Stomach (tissue), 9 donors: Measurements from ENCODE around the gene LEFTY2. TPM values are rescaled to one million over a fixed set of nuclear protein-coding genes. Genes with fewer than 3 reads are reported as not detected.

Experiments used
- DNase-seq, 2 donors: peaks; one replicate each; pipeline versions ENCODE4 v3.0.0 to v3.0.0-alpha.2; 2013 to 2019
- H3K27ac ChIP-seq, 5 donors: fragments of 200-600 bp in 4 of 5; sonication (generic) in 4 of 5; one replicate each; pipeline ENCODE4 v1.5.1; 2013 to 2019; ENCODE audit warnings: mild to moderate bottlenecking in 1 of 5, moderate library complexity in 1 of 5
- H3K27me3 ChIP-seq, 3 donors: fragments of 200-600 bp; sonication (generic); one replicate each; pipeline ENCODE4 v1.5.1; 2017 to 2019; ENCODE audit warnings: mixed run types in 1 of 3
- H3K36me3 ChIP-seq, 4 donors: fragments of 200-600 bp; sonication (generic); 1 replicate in 3 of 4; 2 replicates in 1 of 4; pipeline ENCODE4 v1.5.1; 2016 to 2019
- H3K4me1 ChIP-seq, 4 donors: fragments of 200-600 bp; sonication (generic); one replicate each; pipeline ENCODE4 v1.5.1; 2016 to 2019
- H3K4me3 ChIP-seq, 4 donors: fragments of 200-600 bp; sonication (generic) in 3 of 4; one replicate each; pipeline ENCODE4 v1.5.1; 2016 to 2019; ENCODE audit warnings: mild to moderate bottlenecking in 1 of 4
- H3K9me3 ChIP-seq, 4 donors: fragments of 200-600 bp; sonication (generic); one replicate each; pipeline ENCODE4 v1.5.1; 2016 to 2019
- CTCF ChIP-seq, 7 experiments: fragments of 450-650 bp in 4 of 7; fragments of 200-600 bp in 3 of 7; sonication (generic) in 3 of 7; IDR thresholded peaks; one replicate each; pipeline ENCODE4 v1.5.1; 2016 to 2019; ENCODE audit warnings: antibody characterized with exemption in 7 of 7, control low read depth in 2 of 7, mild to moderate bottlenecking in 1 of 7
- EP300 ChIP-seq: sonication (generic); formaldehyde crosslinking; IDR thresholded peaks from one replicate; pipeline ENCODE4 v1.6.1; 2017; ENCODE audit warnings: antibody characterized with exemption
- POLR2A ChIP-seq, 4 donors: fragments of 450-650 bp; IDR thresholded peaks; one replicate each; pipeline ENCODE4 v1.6.1; 2016; ENCODE audit warnings: antibody characterized with exemption in 4 of 4, control low read depth in 2 of 4, mild to moderate bottlenecking in 1 of 4, moderate library complexity in 1 of 4
- POLR2AphosphoS5 ChIP-seq, 3 donors: sonication (generic); formaldehyde crosslinking; IDR thresholded peaks; one replicate each; pipeline ENCODE4 v1.6.1; 2016; ENCODE audit warnings: antibody characterized with exemption in 3 of 3
- WGBS, 5 donors: extraction: QIAGEN DNeasy Blood & Tissue Kit in 3 of 5; methylation state at CpG; one replicate each; pipeline versions ENCODE4 v1.1.5 to v1.1.7; 2013 to 2018; 5-methylcytosine and 5-hydroxymethylcytosine counted together
- intact Hi-C: fragments of 100-400 bp; cut with DNase I; formaldehyde crosslinking; loops from one replicate; pipeline ENCODE4 v1.15.1; 2023; ENCODE audit warnings: low total_unique reads
- polyA plus RNA-seq, 3 donors: library from polyadenylated mRNA; stranded (reverse); fragments of 200-250 nt; gene quantifications; one replicate each; pipeline ENCODE4 v1.2.3, GENCODE V29; 2013
- total RNA-seq, 5 donors: library from RNA; depleted of rRNA; stranded (reverse); fragments of >200 nt; gene quantifications; one replicate each; pipeline versions ENCODE4 v1.1.0 to v1.2.3, GENCODE V29; 2014 to 2016
- donor health status: healthy with polysubstance abuse.
- donor health status: Bipolar disorder and iron deficiency.
- donor health status: healthy.

The LEFTY2 gene
- total and polyA plus RNA-seq, 8 donors, result 0.13 to 138 (median 0.18) TPM; not detected in 5

GRCh38 chr1:225965231-225965630 lies 24.2 kb upstream of the LEFTY2 start:
- intact Hi-C loops, result no loop called here
- Histone ChIP-seq H3K36me3 (no peaks in the 10 kb centered on the region), H3K4me3 (no peak overlapping the region), H3K27ac (no peak overlapping the region), H3K4me1 (peaks cover 0 to 9% (median 3%) of the 10 kb centered on the region in 4 donors), H3K27me3 (peaks cover 0 to 3% (median 0%) of the 10 kb centered on the region in 3 donors), H3K9me3 (no peaks in the 10 kb centered on the region)
- WGBS, 5 donors, result 70 to 85% (median 76%) methylated on average over 5 of the region's 5 CpGs
- DNase-seq, result no peak
- TF ChIP-seq EP300, result no peak
- no peak for TF ChIP-seq POLR2AphosphoS5 (IDR thresholded peaks at IDR 0.05)
- TF ChIP-seq POLR2A (IDR thresholded peaks at IDR 0.05), result no peak
- no peak for TF ChIP-seq CTCF (IDR thresholded peaks at IDR 0.05)

GRCh38 chr1:225963735-225964530 lies 22.9 kb upstream of the LEFTY2 start:
- 89 to 94% (median 91%) methylated on average over 15 of the region's 15 CpGs for WGBS, 5 donors
- H3K27me3 ChIP-seq, result peaks cover 0 to 3% (median 0%) of the 10 kb centered on the region in 3 donors
- H3K9me3 ChIP-seq, result no peaks in the 10 kb centered on the region
- DNase-seq, result no peak
- TF ChIP-seq POLR2AphosphoS5 (IDR thresholded peaks at IDR 0.05) (no peak), EP300 (no peak), POLR2A (IDR thresholded peaks at IDR 0.05) (no peak), CTCF (IDR thresholded peaks at IDR 0.05) (no peak)
- no peak overlapping the region for H3K27ac ChIP-seq
- intact Hi-C loops, result no loop called here
- H3K36me3 ChIP-seq, result no peaks in the 10 kb centered on the region
- no peak overlapping the region for H3K4me3 ChIP-seq
- peaks cover 0 to 9% (median 3%) of the 10 kb centered on the region in 4 donors for H3K4me1 ChIP-seq

GRCh38 chr1:225962440-225962975 lies 21.5 kb upstream of the LEFTY2 start:
- peak; percentile 60 to 74 for DNase-seq
- H3K36me3 ChIP-seq, result no peaks in the 10 kb centered on the region
- 24 to 31% (median 28%) methylated on average over 21 of the region's 21 CpGs for WGBS, 5 donors
- no peak overlapping the region for H3K4me3 ChIP-seq
- intact Hi-C loops, result no loop called here
- H3K9me3 ChIP-seq, result no peaks in the 10 kb centered on the region
- H3K4me1 ChIP-seq, result peaks cover 0 to 9% (median 3%) of the 10 kb centered on the region in 4 donors
- H3K27ac ChIP-seq, result no peak overlapping the region
- peak in 4 of 7 experiments; percentile 26 to 57 (median 41) for TF ChIP-seq CTCF (IDR thresholded peaks at IDR 0.05)
- TF ChIP-seq POLR2AphosphoS5 (IDR thresholded peaks at IDR 0.05), result no peak
- H3K27me3 ChIP-seq, result peaks cover 0 to 3% (median 0%) of the 10 kb centered on the region in 3 donors

- no peak for DNase-seq
- intact Hi-C loops, result no loop called here
- Histone ChIP-seq H3K36me3 (no peaks in the 10 kb centered on the region), H3K4me1 (peaks cover 0 to 9% (median 3%) of the 10 kb centered on the region in 4 donors), H3K9me3 (no peaks in the 10 kb centered on the region), H3K4me3 (no peak overlapping the region), H3K27ac (no peak overlapping the region), H3K27me3 (peaks cover 0 to 3% (median 0%) of the 10 kb centered on the region in 3 donors)
- no peak for TF ChIP-seq POLR2A (IDR thresholded peaks at IDR 0.05)
- WGBS, 5 donors, result 64 to 73% (median 69%) methylated on average over 20 of the region's 20 CpGs
Observed at GRCh38 chr1:225961659-225962439, 20.8 kb upstream of the LEFTY2 start.
